H9 (cell line): ENCODE data around the gene MAGI1. TPM values are rescaled to one million over a fixed set of nuclear protein-coding genes. Genes with fewer than 3 reads are reported as not detected.

Experiments
- DNase-seq: peaks from one replicate; pipeline ENCODE4 v3.0.0-alpha.2; 2017
- H2AFZ ChIP-seq: one replicate; pipeline ENCODE4 v1.6.1; 2013; ENCODE audit warnings: mild to moderate bottlenecking, low read length, control low read depth, moderate library complexity
- H2AK5ac ChIP-seq: 2 replicates; pipeline ENCODE4 v1.6.1; 2013; ENCODE audit warnings: low read length, control low read depth, mixed read lengths; ENCODE audit not compliant: insufficient read length
- H2BK120ac ChIP-seq: one replicate; pipeline ENCODE4 v1.6.1; 2013; ENCODE audit warnings: low read depth, mild to moderate bottlenecking, low read length, control low read depth, inconsistent platforms; ENCODE audit not compliant: poor library complexity, severe bottlenecking
- H2BK12ac ChIP-seq: 2 replicates; pipeline ENCODE4 v1.6.1; 2013; ENCODE audit warnings: low read length, control low read depth, mixed read lengths, low read depth; ENCODE audit not compliant: insufficient read length
- H2BK15ac ChIP-seq: 2 replicates; pipeline ENCODE4 v1.6.1; 2013; ENCODE audit warnings: low read depth, low read length, control low read depth
- H2BK20ac ChIP-seq: one replicate; pipeline ENCODE4 v1.6.1; 2013; ENCODE audit warnings: low read depth, mild to moderate bottlenecking, low read length, control low read depth, inconsistent platforms; ENCODE audit not compliant: poor library complexity, severe bottlenecking
- H2BK5ac ChIP-seq: 2 replicates; pipeline ENCODE4 v1.6.1; 2013; ENCODE audit warnings: low read length, control low read depth, mixed read lengths; ENCODE audit not compliant: insufficient read length
- H3K14ac ChIP-seq: 2 replicates; pipeline ENCODE4 v1.6.1; 2013; ENCODE audit warnings: low read length, control low read depth; ENCODE audit not compliant: insufficient read depth
- H3K18ac ChIP-seq: 2 replicates; pipeline ENCODE4 v1.6.1; 2013; ENCODE audit warnings: low read depth, mild to moderate bottlenecking, mixed read lengths, low read length, control low read depth; ENCODE audit not compliant: insufficient read length
- H3K23ac ChIP-seq: 2 replicates; pipeline ENCODE4 v1.6.1; 2013; ENCODE audit warnings: low read length, control low read depth, mixed read lengths, low read depth; ENCODE audit not compliant: insufficient read length
- H3K23me2 ChIP-seq: 2 replicates; pipeline ENCODE4 v1.6.1; 2013; ENCODE audit warnings: low read depth, mild to moderate bottlenecking, mixed read lengths, low read length, control low read depth; ENCODE audit not compliant: insufficient read length, poor library complexity, severe bottlenecking
- H3K27ac ChIP-seq: 2 replicates; pipeline ENCODE4 v1.5.1; 2013; ENCODE audit warnings: low read length, control low read depth, mixed read lengths, low read depth; ENCODE audit not compliant: insufficient read length
- H3K27me3 ChIP-seq: 2 replicates; pipeline ENCODE4 v1.6.1; 2013; ENCODE audit warnings: low read length, control low read depth, inconsistent platforms; ENCODE audit not compliant: insufficient read depth
- H3K4ac ChIP-seq: 2 replicates; pipeline ENCODE4 v1.6.1; 2013; ENCODE audit warnings: low read depth, mild to moderate bottlenecking, control low read depth, inconsistent platforms, low read length, moderate library complexity
- H3K4me1 ChIP-seq: 2 replicates; pipeline ENCODE4 v1.6.1; 2013; ENCODE audit warnings: low read length, control low read depth, inconsistent platforms; ENCODE audit not compliant: insufficient read depth
- H3K4me2 ChIP-seq: 2 replicates; pipeline ENCODE4 v1.6.1; 2013; ENCODE audit warnings: low read length, control low read depth, mixed read lengths; ENCODE audit not compliant: insufficient read length, insufficient read depth
- H3K56ac ChIP-seq: 2 replicates; pipeline ENCODE4 v1.6.1; 2013; ENCODE audit warnings: low read depth, mild to moderate bottlenecking, mixed read lengths, low read length, control low read depth; ENCODE audit not compliant: insufficient read length
- H3K79me1 ChIP-seq: 2 replicates; pipeline ENCODE4 v1.6.1; 2013; ENCODE audit warnings: low read depth, mild to moderate bottlenecking, moderate library complexity, low read length, control low read depth, inconsistent platforms; ENCODE audit not compliant: insufficient read depth, poor library complexity, severe bottlenecking
- H3K79me2 ChIP-seq: 2 replicates; pipeline ENCODE4 v1.6.1; 2013; ENCODE audit warnings: low read length, control low read depth, inconsistent platforms; ENCODE audit not compliant: insufficient read depth
- H3K9ac ChIP-seq: 2 replicates; pipeline ENCODE4 v1.6.1; 2013; ENCODE audit warnings: low read length, control low read depth, mixed read lengths; ENCODE audit not compliant: insufficient read length; ENCODE audit errors: extremely low read depth
- H3K9me3 ChIP-seq: one replicate; pipeline ENCODE4 v1.6.1; 2013; ENCODE audit warnings: low read depth, low read length, inconsistent platforms; ENCODE audit not compliant: control insufficient read depth
- H3T11ph ChIP-seq: one replicate; pipeline ENCODE4 v1.6.1; 2013; ENCODE audit warnings: mild to moderate bottlenecking, low read length, control low read depth, inconsistent platforms
- H4K20me1 ChIP-seq: one replicate; pipeline ENCODE4 v1.6.1; 2013; ENCODE audit not compliant: control insufficient read depth, insufficient read length, insufficient read depth
- H4K5ac ChIP-seq: 2 replicates; pipeline ENCODE4 v1.6.1; 2013; ENCODE audit warnings: low read depth, mild to moderate bottlenecking, mixed read lengths, low read length, control low read depth; ENCODE audit not compliant: insufficient read length
- H4K8ac ChIP-seq: replicated peaks from 2 replicates; pipeline ENCODE4 v1.6.1; 2013; ENCODE audit warnings: low read length, control low read depth, mixed read lengths, low read depth; ENCODE audit not compliant: insufficient read length
- H4K91ac ChIP-seq: 2 replicates; pipeline ENCODE4 v1.6.1; 2013; ENCODE audit warnings: low read depth, mild to moderate bottlenecking, moderate library complexity, mixed read lengths, low read length, control low read depth; ENCODE audit not compliant: insufficient read length
- H3K27ac Mint-ChIP-seq, 3 experiments: 2 replicates in 2 of 3; 3 replicates in 1 of 3; pipeline ENCODE4 v1.8.0; 2020 to 2021; ENCODE audit warnings: mixed read lengths in 3 of 3, mild to moderate bottlenecking in 1 of 3, moderate library complexity in 1 of 3
- H3K27me3 Mint-ChIP-seq: 2 replicates; pipeline ENCODE4 v1.8.0; 2021; ENCODE audit warnings: low read depth, mild to moderate bottlenecking, moderate library complexity, mixed read lengths
- H3K36me3 Mint-ChIP-seq, 3 experiments: 2 replicates in 2 of 3; 3 replicates in 1 of 3; pipeline ENCODE4 v1.8.0; 2020 to 2021; ENCODE audit warnings: low read depth in 3 of 3, mixed read lengths in 3 of 3; ENCODE audit not compliant: insufficient read depth in 1 of 3
- H3K4me1 Mint-ChIP-seq, 2 experiments: 2 replicates each; pipeline ENCODE4 v1.8.0; 2020; ENCODE audit warnings: mixed read lengths in 2 of 2
- H3K4me3 Mint-ChIP-seq, 2 experiments: 2 replicates in 1 of 2; 3 replicates in 1 of 2; pipeline ENCODE4 v1.8.0; 2020 to 2021; ENCODE audit warnings: mild to moderate bottlenecking in 2 of 2, mixed read lengths in 2 of 2, moderate library complexity in 1 of 2
- H3K9me3 Mint-ChIP-seq, 2 experiments: 2 replicates in 1 of 2; 3 replicates in 1 of 2; pipeline ENCODE4 v1.8.0; 2020; ENCODE audit warnings: mild to moderate bottlenecking in 2 of 2, mixed read lengths in 2 of 2, moderate library complexity in 1 of 2
- CTCF ChIP-seq: fragments of 200-600 bp; sonication (generic); conservative IDR thresholded peaks from 3 replicates; pipeline ENCODE4 v1.8.0; 2021; ENCODE audit warnings: antibody characterized with exemption, mild to moderate bottlenecking
- WGBS: extraction: QIAGEN DNeasy Blood & Tissue Kit; methylation state at CpG from one replicate; pipeline ENCODE4 v1.1.7; 2013; ENCODE audit warnings: missing lambda C conversion rate, low lambda C conversion rate, mixed read lengths; ENCODE audit not compliant: insufficient read length; ENCODE audit errors: extremely low coverage; 5-methylcytosine and 5-hydroxymethylcytosine counted together
- total RNA-seq: library from RNA; stranded (reverse); gene quantifications from 2 replicates; pipeline ENCODE4 v1.2.1, GENCODE V29; 2021

The MAGI1 gene
- total RNA-seq, 1 experiment from 2014 or later = 65.7 TPM

GRCh38 chr3:65330072-65330471 is 708.6 kb downstream of the MAGI1 start:
- H3K9ac ChIP-seq = no peak overlapping the region
- no peaks in the 10 kb centered on the region for H3K79me1 ChIP-seq
- no peak overlapping the region for H2BK15ac ChIP-seq

More at GRCh38 chr3:65330072-65330471, 708.6 kb downstream of the MAGI1 start:
- H3K4me1 Mint-ChIP-seq = peaks cover 10 to 11% of the 10 kb centered on the region in 2 experiments
- no CpG with 5 or more reads among the region's 6 CpGs for WGBS
- Histone ChIP-seq H2BK12ac (no peak overlapping the region), H3K27me3 (no peaks in the 10 kb centered on the region), H3K56ac (no peak overlapping the region), H4K5ac (no peak overlapping the region), H3K4me2 (no peak overlapping the region), H4K8ac (no peak overlapping the region), H2BK20ac (no peak overlapping the region), H3T11ph (no peak overlapping the region), H3K23me2 (no peaks in the 10 kb centered on the region), H3K4me1 (no peaks in the 10 kb centered on the region; the same call in 1 of the 2 replicates), H4K20me1 (no peaks in the 10 kb centered on the region), H3K27ac (no peak overlapping the region), H3K14ac (no peak overlapping the region), H3K18ac (no peak overlapping the region), H2AK5ac (no peak overlapping the region), H4K91ac (no peak overlapping the region), H2BK120ac (no peak overlapping the region), H3K4ac (no peak overlapping the region), H2AFZ (no peak overlapping the region), H3K23ac (no peak overlapping the region), H2BK5ac (no peak overlapping the region), H3K79me2 (no peaks in the 10 kb centered on the region), H3K9me3 (no peaks in the 10 kb centered on the region)
- TF ChIP-seq CTCF = no peak
- H3K4me3 Mint-ChIP-seq = no peak overlapping the region
- no peaks in the 10 kb centered on the region for H3K27me3 Mint-ChIP-seq
- no peak overlapping the region; a peak in 1 of 7 replicates for H3K27ac Mint-ChIP-seq
- DNase-seq = no peak
- no peaks in the 10 kb centered on the region; a peak in 1 of 5 replicates for H3K9me3 Mint-ChIP-seq
- H3K36me3 Mint-ChIP-seq = no peaks in the 10 kb centered on the region; a peak in 1 of 7 replicates
